GM12878 (cell line): ENCODE measurements around the gene OR1A1. TPM values are rescaled to one million over a fixed set of nuclear protein-coding genes. Genes with fewer than 3 reads are reported as not detected.

Source experiments
- ATAC-seq: fragments of 200-7000 bp; cut with Tn5 transposase; 3 replicates; pipeline ENCODE4 v1.9.1; 2020; ENCODE audit warnings: mild to moderate bottlenecking, moderate library complexity
- BruUV-seq: library from RNA; stranded (reverse); fragments of 400-500 nt; replicated peaks from 2 replicates; lab custom pipeline; 2021; lab: Mats Ljungman, UMichigan
- CTCF ChIA-PET: fragments of 300-600 bp; sonication (Branson Sonifier 250); formaldehyde crosslinking; extraction: SDS; loops from one replicate; lab custom pipeline; 2021; ENCODE audit warnings: inconsistent platforms; lab: Yijun Ruan, JAX
- POLR2A ChIA-PET: fragments of 350-600 bp; formaldehyde crosslinking; extraction: SDS; loops from one replicate; lab custom pipeline; 2021; ENCODE audit warnings: inconsistent platforms; lab: Charles Lee
- RAD21 ChIA-PET: fragments of 300-600 bp; sonication (Branson Sonifier 250); formaldehyde crosslinking; loops from one replicate; lab custom pipeline; 2023; ENCODE audit warnings: antibody characterized with exemption; ENCODE audit not compliant: unreplicated experiment; lab: Charles Lee
- SMC1A ChIA-PET: fragments of 300-600 bp; sonication (Branson Sonifier 250); formaldehyde crosslinking; loops from one replicate; lab custom pipeline; 2023; ENCODE audit not compliant: unreplicated experiment, uncharacterized antibody; lab: Charles Lee
- DNase-seq: peaks from one replicate; pipeline ENCODE4 v3.0.0-alpha.2; 2011; ENCODE audit warnings: low read depth, low spot score
- FAIRE-seq: peaks from 3 replicates; lab custom pipeline; 2011; peaks lifted over from hg19 to GRCh38; lab: Jason Lieb, UNC
- H2AFZ ChIP-seq: 2 replicates; pipeline ENCODE4 v1.6.0; 2011; ENCODE audit warnings: low read depth, low read length, control low read depth; ENCODE audit not compliant: control insufficient read depth
- H3K27ac ChIP-seq: 2 replicates; pipeline ENCODE4 v1.5.1; 2011; ENCODE audit warnings: control low read depth; ENCODE audit not compliant: control insufficient read depth, insufficient read depth
- H3K27me3 ChIP-seq, 2 experiments: replicated peaks in 1 of 2; 2 replicates each; pipeline versions ENCODE4 v1.6.0 to v1.6.1; 2011; ENCODE audit warnings: low read length in 1 of 2; ENCODE audit not compliant: control insufficient read depth in 2 of 2, insufficient read depth in 2 of 2
- H3K36me3 ChIP-seq, 2 experiments: 2 replicates each; pipeline ENCODE4 v1.5.1; 2011; ENCODE audit warnings: low read length in 1 of 2; ENCODE audit not compliant: control insufficient read depth in 2 of 2, insufficient read depth in 2 of 2
- H3K4me1 ChIP-seq: 2 replicates; pipeline ENCODE4 v1.6.1; 2011; ENCODE audit warnings: mild to moderate bottlenecking, low read length, moderate library complexity, mixed read lengths; ENCODE audit not compliant: control insufficient read depth, insufficient read depth
- H3K4me2 ChIP-seq: 2 replicates; pipeline ENCODE4 v1.6.0; 2011; ENCODE audit warnings: control low read depth; ENCODE audit not compliant: control insufficient read depth, insufficient read depth
- H3K4me3 ChIP-seq: fragments of 200-600 bp; sonication (generic); 2 replicates; pipeline ENCODE4 v1.5.1; 2016
- H3K79me2 ChIP-seq: 2 replicates; pipeline ENCODE4 v1.6.0; 2011; ENCODE audit warnings: low read length; ENCODE audit not compliant: control insufficient read depth, insufficient read depth
- H3K9ac ChIP-seq: 2 replicates; pipeline ENCODE4 v1.8.0; 2011; ENCODE audit warnings: low read length, control low read depth, mixed read lengths; ENCODE audit not compliant: control insufficient read depth, insufficient read depth
- H3K9me3 ChIP-seq: replicated peaks from 3 replicates; pipeline ENCODE4 v1.5.1; 2011; ENCODE audit warnings: mild to moderate bottlenecking, low read length; ENCODE audit not compliant: control insufficient read depth, insufficient read depth
- H4K20me1 ChIP-seq: 2 replicates; pipeline ENCODE4 v1.6.0; 2011; ENCODE audit not compliant: control insufficient read depth, insufficient read depth
- ATF7 ChIP-seq: fragments of 450-650 bp; IDR thresholded peaks from 2 replicates; pipeline ENCODE4 v1.6.1; 2016; ENCODE audit warnings: low read depth, mild to moderate bottlenecking
- BACH1 ChIP-seq: fragments of 450-650 bp; IDR thresholded peaks from 2 replicates; pipeline ENCODE4 v1.6.1; 2017; ENCODE audit warnings: mild to moderate bottlenecking, borderline replicate concordance
- CREM ChIP-seq: IDR thresholded peaks from 2 replicates; pipeline ENCODE4 v1.6.1; 2014; ENCODE audit warnings: antibody characterized with exemption, low read depth
- JUNB ChIP-seq: IDR thresholded peaks from 2 replicates; pipeline ENCODE4 v1.6.1; 2016; ENCODE audit warnings: antibody characterized with exemption, mild to moderate bottlenecking
- JUND ChIP-seq: IDR thresholded peaks from 2 replicates; pipeline ENCODE4 v1.6.1; 2012; ENCODE audit warnings: low read depth, mild to moderate bottlenecking, low read length, improper control_type of control experiment, moderate library complexity
- NBN ChIP-seq: fragments of 450-650 bp; IDR thresholded peaks from 2 replicates; pipeline ENCODE4 v1.6.1; 2016
- NR2C1 ChIP-seq: fragments of 450-650 bp; IDR thresholded peaks from 2 replicates; pipeline ENCODE4 v1.6.1; 2017; ENCODE audit warnings: antibody characterized with exemption, mild to moderate bottlenecking, moderate library complexity
- POLR2AphosphoS5 ChIP-seq: IDR thresholded peaks from 2 replicates; pipeline ENCODE4 v1.6.1; 2011; ENCODE audit warnings: mild to moderate bottlenecking, low read length, inconsistent platforms
- RFX5 ChIP-seq: IDR thresholded peaks from 2 replicates; pipeline ENCODE4 v1.6.1; 2011; ENCODE audit warnings: low read depth, low read length, improper control_type of control experiment
- RUNX3 ChIP-seq: IDR thresholded peaks from 2 replicates; pipeline ENCODE4 v1.6.1; 2012; ENCODE audit warnings: low read length, inconsistent platforms
- SIX5 ChIP-seq: IDR thresholded peaks from 2 replicates; pipeline ENCODE4 v1.6.1; 2011; ENCODE audit warnings: mild to moderate bottlenecking, low read depth, low read length, moderate library complexity; ENCODE audit not compliant: severe bottlenecking
- SREBF2 ChIP-seq: IDR thresholded peaks from 2 replicates; pipeline ENCODE4 v1.6.1; 2012; ENCODE audit warnings: mild to moderate bottlenecking, low read length
- ZSCAN29 ChIP-seq: fragments of 450-650 bp; IDR thresholded peaks from 2 replicates; pipeline ENCODE4 v1.6.1; 2017; ENCODE audit warnings: mild to moderate bottlenecking, moderate library complexity
- WGBS: methylation state at CpG from one replicate; pipeline ENCODE4 v1.1.6; 2016; ENCODE audit warnings: low lambda C conversion rate; ENCODE audit not compliant: insufficient replicate concordance, insufficient coverage; ENCODE audit errors: missing lambda C conversion rate; 5-methylcytosine and 5-hydroxymethylcytosine counted together
- in situ Hi-C: fragments of 300-500 bp; cut with MboI; formaldehyde crosslinking; loops from 9 replicates; pipeline ENCODE4 v1.14.3; 2018; ENCODE audit warnings: mixed read lengths
- intact Hi-C: fragments of 100-400 bp; cut with micrococcal nuclease; formaldehyde crosslinking; loops from one replicate; pipeline ENCODE4 v1.14.2; 2022; ENCODE audit not compliant: unreplicated experiment
- polyA plus RNA-seq, 11 experiments: library from polyadenylated mRNA; depleted of rRNA in 4 of 11; unstranded in 6 of 11; stranded (reverse) in 5 of 11; fragments of >200 nt; fragmentation: Nextera tagmentation in 4 of 11; fragmentation: Illumina TruSeq in 1 of 11; extraction: Ambion mirVana in 4 of 11; extraction: Trizol in 1 of 11; gene quantifications; 1 replicate in 1 of 11; 2 replicates in 10 of 11; pipeline versions ENCODE4 v1.2.1 to v1.2.3, GENCODE V29; 2011 to 2016; ENCODE audit warnings: inconsistent platforms in 2 of 11, missing spikeins in 2 of 11, low read depth in 1 of 11
- total RNA-seq, 4 experiments: library from RNA; depleted of rRNA in 3 of 4; stranded (reverse); fragments of >200 nt in 3 of 4; fragmentation: Illumina TruSeq in 1 of 4; extraction: Trizol in 1 of 4; gene quantifications; 2 replicates each; pipeline versions ENCODE4 v1.2.1 to v1.2.3, GENCODE V29; 2013 to 2021

Gene OR1A1
- total and polyA plus RNA-seq, 10 of the 15 experiments (the other 5 are each of a cell fraction or from before 2014, with no cell fraction given) = not detected

- Histone ChIP-seq H3K4me2 (no peak within 1 kb of the TSS), H3K9ac (no peak within 1 kb of the TSS)
- POLR2A ChIA-PET = no interaction called here
- no peak for DNase-seq
- TF ChIP-seq CREM (no peak), POLR2AphosphoS5 (no peak), JUND (no peak), ZSCAN29 (no peak), RFX5 (no peak), JUNB (no peak), ATF7 (no peak), NBN (no peak), SIX5 (no peak), NR2C1 (no peak), BACH1 (no peak), RUNX3 (no peak), SREBF2 (no peak)
- TF ChIP-seq, all 136 proteins: peak for 0
- ATAC-seq (no peak), FAIRE-seq (no peak)
- in situ Hi-C loops (no loop called here), intact Hi-C loops (no loop called here)
- SMC1A ChIA-PET = no interaction called here
- no peaks in the 10 kb centered on the region for H3K36me3 ChIP-seq
- no peak within 1 kb of the TSS for H3K27ac ChIP-seq
- H2AFZ ChIP-seq = no peak within 1 kb of the TSS
- 7% methylated on average over 4 of the region's 4 CpGs for WGBS
- no peaks in the 10 kb centered on the region for H3K4me1 ChIP-seq
- no peak within 1 kb of the TSS for H3K4me3 ChIP-seq
- H3K79me2 ChIP-seq = no peaks in the 10 kb centered on the region
- no peaks in the 10 kb centered on the region for H4K20me1 ChIP-seq
- H3K27me3 ChIP-seq = no peaks in the 10 kb centered on the region
- CTCF ChIA-PET = no interaction called here
- RAD21 ChIA-PET = no interaction called here
- no TSS peak for BruUV-seq
- H3K9me3 ChIP-seq = no peaks in the 10 kb centered on the region; the same call in 2 of the 3 replicates
Measured at GRCh38 chr17:3197219-3197618, 10.2 kb upstream of the OR1A1 start, which contains the start of gene OR1A2. TSS of gene OR1A2 (plus strand) at chr17:3197519. CDS start at chr17:3197519, 0 bp downstream.
